HG03196 (cell line): ENCODE data around the gene SGMS1.
A peak's percentile ranks its signal among the peaks of the same experiment; 100 is the strongest.

Experiments
- ATAC-seq: cut with Tn5 transposase; IDR thresholded peaks from one replicate; pipeline ENCODE4 v1.9.1; 2021; ENCODE audit not compliant: unreplicated experiment

The SGMS1 gene

GRCh38 chr10:50316695-50317648, 306.8 kb downstream of the SGMS1 start:
- no peak for ATAC-seq

- no peak for ATAC-seq
Observed at GRCh38 chr10:50316174-50316573, 307.6 kb downstream of the SGMS1 start.

- no peak for ATAC-seq
Observed at GRCh38 chr10:50315424-50315823, 308.3 kb downstream of the SGMS1 start.

- no peak for ATAC-seq
Observed at GRCh38 chr10:50314169-50315071, 309.3 kb downstream of the SGMS1 start.

- no peak for ATAC-seq
Observed at GRCh38 chr10:50312464-50313437, 311.0 kb downstream of the SGMS1 start.

- ATAC-seq: peak; percentile 60
Observed at GRCh38 chr10:50310560-50311174, 313.1 kb downstream of the SGMS1 start.

GRCh38 chr10:50309342-50309741, 314.4 kb downstream of the SGMS1 start:
- no peak for ATAC-seq

- ATAC-seq: no peak
Observed at GRCh38 chr10:50304660-50305059, 319.1 kb downstream of the SGMS1 start.

GRCh38 chr10:50299948-50300669, 323.6 kb downstream of the SGMS1 start:
- ATAC-seq: no peak

GRCh38 chr10:50295367-50295766, 328.4 kb downstream of the SGMS1 start:
- no peak for ATAC-seq

- ATAC-seq: no peak
Observed at GRCh38 chr10:50294582-50294981, 329.2 kb downstream of the SGMS1 start.

GRCh38 chr10:50293513-50294313, 330.0 kb downstream of the SGMS1 start:
- ATAC-seq: no peak

GRCh38 chr10:50291261-50291850, 332.4 kb downstream of the SGMS1 start:
- ATAC-seq: no peak

GRCh38 chr10:50289196-50289595, 334.6 kb downstream of the SGMS1 start:
- no peak for ATAC-seq

- no peak for ATAC-seq
Observed at GRCh38 chr10:50286996-50287803, 336.6 kb downstream of the SGMS1 start.

- no peak for ATAC-seq
Observed at GRCh38 chr10:50286517-50286916, 337.2 kb downstream of the SGMS1 start.

- ATAC-seq: no peak
Observed at GRCh38 chr10:50281967-50282522, 341.7 kb downstream of the SGMS1 start.
